ENCODE measurements around the gene ZNF567.
A peak's percentile ranks its signal among the peaks of the same experiment; 100 is the strongest.
"Not testable (repeated sequence)": the region's sequence is repeated elsewhere in the genome, so short reads cannot be mapped to it uniquely, and the experiment has no call there.

ZNF567 gene

GRCh38 chr19:36687214-36688056 lies at the start of gene ZNF567:
Gene ZNF567 (plus strand): TSS chr19:36687612. CDS start chr19:36694868, 7,256 bp downstream.
- peak; percentile 91 to 98 for DNase-seq

- DNase-seq: no peak
Measured at GRCh38 chr19:36638862-36639510, 48.4 kb upstream of the ZNF567 start.

GRCh38 chr19:36646746-36647145 lies 40.7 kb upstream of the ZNF567 start:
- DNase-seq: no peak

- DNase-seq: no peak
Measured at GRCh38 chr19:36652958-36653357, 34.5 kb upstream of the ZNF567 start.

GRCh38 chr19:36665832-36666231 lies 21.6 kb upstream of the ZNF567 start:
- no peak for DNase-seq

GRCh38 chr19:36668646-36669045 lies 18.8 kb upstream of the ZNF567 start:
- no peak for DNase-seq

- no peak for DNase-seq
Measured at GRCh38 chr19:36672368-36672767, 15.0 kb upstream of the ZNF567 start.

- no peak for DNase-seq
Measured at GRCh38 chr19:36674201-36674600, 13.2 kb upstream of the ZNF567 start.

GRCh38 chr19:36679455-36679854 lies 8.0 kb upstream of the ZNF567 start:
- DNase-seq: no peak

- no peak for DNase-seq
Measured at GRCh38 chr19:36685835-36686234, 1.6 kb upstream of the ZNF567 start.

GRCh38 chr19:36686365-36687213 lies 823 bp upstream of the ZNF567 start:
- DNase-seq: peak in 1 of 2 experiments; percentile 42

- no peak for DNase-seq
Measured at GRCh38 chr19:36688058-36688457, 646 bp downstream of the ZNF567 start.

GRCh38 chr19:36707134-36707533 lies 19.7 kb downstream of the ZNF567 start:
- DNase-seq: no peak

GRCh38 chr19:36709423-36709822 lies 22.0 kb downstream of the ZNF567 start:
- no peak for DNase-seq

- no peak for DNase-seq
Measured at GRCh38 chr19:36719687-36720556, 32.5 kb downstream of the ZNF567 start.

- DNase-seq: not testable (repeated sequence)
Measured at GRCh38 chr19:36736166-36736565, 48.8 kb downstream of the ZNF567 start.

GRCh38 chr19:36745870-36746269 lies 58.5 kb downstream of the ZNF567 start:
- no peak for DNase-seq

- no peak for DNase-seq
Measured at GRCh38 chr19:36747750-36748149, 60.3 kb downstream of the ZNF567 start.

GRCh38 chr19:36748431-36749275 lies 61.2 kb downstream of the ZNF567 start:
- DNase-seq: no peak

GRCh38 chr19:36749613-36750012 lies 62.2 kb downstream of the ZNF567 start:
- not testable (repeated sequence) for DNase-seq

- no peak for DNase-seq
Measured at GRCh38 chr19:36750066-36750691, 62.8 kb downstream of the ZNF567 start.
